ENCODE results near the gene RAI1.

Gene RAI1

GRCh38 chr17:17701658-17702057, 20.4 kb downstream of the RAI1 start:
- no peak overlapping the region for H3K4me3 ChIP-seq (ENCODE audit: low read depth, low read length)
- in situ Hi-C loops (cut with HindIII; ENCODE audit: low sequenced_read_pairs), result no loop called here
- no peak for TF ChIP-seq CTCF (IDR thresholded peaks at IDR 0.05; ENCODE audit: low read depth, low read length)
- no peak for DNase-seq (ENCODE audit: low read depth, low spot score)

- DNase-seq (ENCODE audit: low read depth, low spot score), result no peak
- TF ChIP-seq CTCF (IDR thresholded peaks at IDR 0.05; ENCODE audit: low read depth, low read length), result no peak
- H3K4me3 ChIP-seq (ENCODE audit: low read depth, low read length), result no peak overlapping the region
- in situ Hi-C loops (cut with HindIII; ENCODE audit: low sequenced_read_pairs), result no loop called here
Measured at GRCh38 chr17:17702449-17703139, 21.3 kb downstream of the RAI1 start.

- H3K4me3 ChIP-seq (ENCODE audit: low read depth, low read length), result no peak overlapping the region
- TF ChIP-seq CTCF (IDR thresholded peaks at IDR 0.05; ENCODE audit: low read depth, low read length), result no peak
- DNase-seq (ENCODE audit: low read depth, low spot score), result no peak
- in situ Hi-C loops (cut with HindIII; ENCODE audit: low sequenced_read_pairs), result no loop called here
Measured at GRCh38 chr17:17703140-17703919, 22.1 kb downstream of the RAI1 start.

GRCh38 chr17:17704931-17705330, 23.7 kb downstream of the RAI1 start:
- no peak for TF ChIP-seq CTCF (IDR thresholded peaks at IDR 0.05; ENCODE audit: low read depth, low read length)
- in situ Hi-C loops (cut with HindIII; ENCODE audit: low sequenced_read_pairs), result no loop called here
- DNase-seq (ENCODE audit: low read depth, low spot score), result no peak
- H3K4me3 ChIP-seq (ENCODE audit: low read depth, low read length), result no peak overlapping the region

- H3K4me3 ChIP-seq (ENCODE audit: low read depth, low read length), result no peak overlapping the region
- DNase-seq (ENCODE audit: low read depth, low spot score), result no peak
- in situ Hi-C loops (cut with HindIII; ENCODE audit: low sequenced_read_pairs), result no loop called here
- peak; percentile 16 for TF ChIP-seq CTCF (IDR thresholded peaks at IDR 0.05; ENCODE audit: low read depth, low read length)
Measured at GRCh38 chr17:17706140-17707060, 25.1 kb downstream of the RAI1 start.

- DNase-seq (ENCODE audit: low read depth, low spot score), result no peak
- no peak for TF ChIP-seq CTCF (IDR thresholded peaks at IDR 0.05; ENCODE audit: low read depth, low read length)
- H3K4me3 ChIP-seq (ENCODE audit: low read depth, low read length), result no peak overlapping the region
- in situ Hi-C loops (cut with HindIII; ENCODE audit: low sequenced_read_pairs), result no loop called here
Measured at GRCh38 chr17:17708295-17708694, 27.0 kb downstream of the RAI1 start.
